Osteoblast (primary cell): ENCODE results near the gene SLC23A2. TPM values are rescaled to one million over a fixed set of nuclear protein-coding genes. Genes with fewer than 3 reads are reported as not detected.

Experiments
- DNase-seq: peaks from one replicate; pipeline ENCODE4 v3.0.0; 2011; ENCODE audit warnings: low spot score, mixed read lengths; ENCODE audit not compliant: insufficient read length; ENCODE audit errors: missing footprints
- H2AFZ ChIP-seq: 2 replicates; pipeline ENCODE4 v1.6.0; 2011; ENCODE audit warnings: mild to moderate bottlenecking, low read length
- H3K27ac ChIP-seq: 2 replicates; pipeline ENCODE4 v1.5.1; 2011; ENCODE audit warnings: mild to moderate bottlenecking, low read depth, low read length, moderate library complexity
- H3K27me3 ChIP-seq: 2 replicates; pipeline ENCODE4 v1.6.0; 2012; ENCODE audit warnings: mild to moderate bottlenecking, control low read depth, inconsistent platforms, low read length, moderate library complexity; ENCODE audit not compliant: insufficient read depth
- H3K36me3 ChIP-seq: 2 replicates; pipeline ENCODE4 v1.5.1; 2011; ENCODE audit warnings: mild to moderate bottlenecking, low read length, control low read depth, moderate library complexity; ENCODE audit not compliant: insufficient read depth
- H3K4me1 ChIP-seq: 2 replicates; pipeline ENCODE4 v1.5.1; 2011; ENCODE audit warnings: mild to moderate bottlenecking, low read length, control low read depth, moderate library complexity; ENCODE audit not compliant: insufficient read depth
- H3K4me2 ChIP-seq: 2 replicates; pipeline ENCODE4 v1.6.0; 2011; ENCODE audit warnings: mild to moderate bottlenecking, low read length; ENCODE audit not compliant: insufficient read depth
- H3K4me3 ChIP-seq: fragments of 200-600 bp; sonication (generic); 3 replicates; pipeline ENCODE4 v1.5.1; 2012; ENCODE audit warnings: mild to moderate bottlenecking, low read length, inconsistent platforms; ENCODE audit not compliant: insufficient read depth
- H3K79me2 ChIP-seq: 2 replicates; pipeline ENCODE4 v1.6.0; 2012; ENCODE audit warnings: mild to moderate bottlenecking, low read length, control low read depth, inconsistent platforms; ENCODE audit not compliant: insufficient read depth
- H3K9me3 ChIP-seq: 2 replicates; pipeline ENCODE4 v1.5.1; 2011; ENCODE audit warnings: low read depth, low read length, control low read depth
- H4K20me1 ChIP-seq: 2 replicates; pipeline ENCODE4 v1.6.0; 2012; ENCODE audit warnings: mild to moderate bottlenecking, low read length, control low read depth; ENCODE audit not compliant: insufficient read depth
- CTCF ChIP-seq: IDR thresholded peaks from 2 replicates; pipeline ENCODE4 v1.5.1; 2011; ENCODE audit warnings: mild to moderate bottlenecking, low read depth, low read length, moderate library complexity; ENCODE audit errors: extremely low read depth
- total RNA-seq: library from RNA; depleted of rRNA; stranded (reverse); fragments of >200 nt; gene quantifications from 2 replicates; pipeline ENCODE4 v1.2.3, GENCODE V29; 2012

The SLC23A2 gene
- total RNA-seq: 17.7 and 20.6 TPM in 2 replicates

GRCh38 chr20:5001174-5002076 is at the start of gene SLC23A2:
Gene SLC23A2, minus strand, starts transcription at chr20:5001510. Its CDS starts 68,948 bp downstream, at chr20:4932562.
- peak; percentile 96 for DNase-seq
- Histone ChIP-seq H3K36me3 (no peaks in the 10 kb centered on the region), H3K4me1 (peaks cover 17% of the 10 kb centered on the region), H3K4me3 (peak within 1 kb of the TSS; percentile 85), H3K27ac (peak within 1 kb of the TSS; percentile 17), H3K79me2 (peaks cover 41% of the 10 kb centered on the region), H4K20me1 (peaks cover 22% of the 10 kb centered on the region), H3K9me3 (no peaks in the 10 kb centered on the region), H3K4me2 (peak within 1 kb of the TSS; percentile 98), H3K27me3 (no peaks in the 10 kb centered on the region), H2AFZ (peak within 1 kb of the TSS; percentile 96)
- TF ChIP-seq CTCF: no peak

- H3K27me3 ChIP-seq: peaks cover 5% of the 10 kb centered on the region
- H2AFZ ChIP-seq: no peak overlapping the region
- H3K4me3 ChIP-seq: no peak overlapping the region
- no peaks in the 10 kb centered on the region for H3K9me3 ChIP-seq
- H3K79me2 ChIP-seq: no peaks in the 10 kb centered on the region
- peaks cover 2% of the 10 kb centered on the region for H3K4me1 ChIP-seq
- no peak for DNase-seq
- no peak overlapping the region for H3K27ac ChIP-seq
- TF ChIP-seq CTCF: no peak
- no peaks in the 10 kb centered on the region for H3K36me3 ChIP-seq
- H3K4me2 ChIP-seq: no peak overlapping the region
- H4K20me1 ChIP-seq: no peaks in the 10 kb centered on the region
Measured at GRCh38 chr20:5046656-5047339, 45.5 kb upstream of the SLC23A2 start.

DNA sequence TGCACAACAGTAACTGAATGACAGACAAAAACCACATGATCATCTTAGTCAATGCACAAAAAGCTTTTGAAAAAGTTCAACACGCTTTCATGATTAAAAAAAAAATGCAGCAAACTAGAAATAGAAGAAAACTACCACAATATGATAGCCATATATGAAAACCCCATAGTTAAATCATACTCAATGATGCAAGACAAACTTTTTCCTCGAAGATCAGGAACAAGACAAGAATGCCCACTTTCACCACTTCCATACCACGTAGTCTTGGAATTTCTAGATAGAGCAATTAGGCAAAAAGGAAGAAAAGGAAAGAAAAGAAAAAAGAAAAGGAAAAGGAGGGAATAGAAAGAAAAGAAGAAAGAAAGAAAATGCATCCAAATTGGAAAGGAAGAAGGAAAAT is 44.6 kb upstream of the SLC23A2 start:
- Histone ChIP-seq H4K20me1 (no peaks in the 10 kb centered on the region), H3K27ac (no peak overlapping the region), H3K36me3 (no peaks in the 10 kb centered on the region), H3K4me2 (no peak overlapping the region), H3K79me2 (no peaks in the 10 kb centered on the region), H2AFZ (no peak overlapping the region), H3K9me3 (no peaks in the 10 kb centered on the region), H3K4me3 (no peak overlapping the region), H3K4me1 (peaks cover 9% of the 10 kb centered on the region), H3K27me3 (peaks cover 5% of the 10 kb centered on the region)
- no peak for DNase-seq
- TF ChIP-seq CTCF: no peak

DNA sequence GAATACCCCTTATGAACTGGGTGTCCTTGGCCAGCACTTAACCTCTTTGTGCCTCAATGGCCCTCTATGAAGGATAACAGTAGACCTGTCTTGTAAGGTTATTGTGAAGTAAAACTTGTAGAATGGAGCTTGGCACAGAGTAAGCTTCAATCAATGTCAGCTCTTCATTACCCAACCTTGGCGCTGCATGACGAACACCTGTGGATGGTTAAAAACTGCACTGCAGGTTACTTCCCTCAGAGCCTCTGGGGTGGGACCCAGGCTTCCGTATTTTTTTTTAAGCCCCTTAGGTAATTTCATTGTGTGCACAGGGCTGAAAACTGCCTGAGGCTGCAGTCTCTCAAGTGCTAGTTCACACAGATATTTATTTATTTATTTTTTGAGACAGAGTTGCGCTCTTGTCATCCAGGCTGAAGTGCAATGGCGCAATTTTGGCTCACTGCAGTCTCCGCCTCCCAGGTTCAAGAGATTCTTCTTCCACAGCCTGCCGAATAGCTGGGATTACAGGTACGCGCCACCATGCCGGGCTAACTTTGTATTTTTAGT is 42.8 kb upstream of the SLC23A2 start:
- Histone ChIP-seq H3K79me2 (no peaks in the 10 kb centered on the region), H3K27me3 (peaks cover 5% of the 10 kb centered on the region), H3K9me3 (no peaks in the 10 kb centered on the region), H3K4me3 (no peak overlapping the region), H3K4me1 (peaks cover 9% of the 10 kb centered on the region), H3K27ac (no peak overlapping the region), H4K20me1 (no peaks in the 10 kb centered on the region), H2AFZ (no peak overlapping the region), H3K36me3 (no peaks in the 10 kb centered on the region), H3K4me2 (no peak overlapping the region)
- no peak for TF ChIP-seq CTCF
- no peak for DNase-seq
